Peyer's patch (tissue), 4 donors: ENCODE results near the gene MYLK. TPM values are rescaled to one million over a fixed set of nuclear protein-coding genes. Genes with fewer than 3 reads are reported as not detected.
A peak's percentile ranks its signal among the peaks of the same experiment; 100 is the strongest.
"Not testable (repeated sequence)": the region's sequence is repeated elsewhere in the genome, so short reads cannot be mapped to it uniquely, and the experiment has no call there.

Experiments used
- DNase-seq, 3 donors: peaks; one replicate each; pipeline ENCODE4 v3.0.0-alpha.2; 2017 to 2019
- H3K27ac ChIP-seq, 4 donors: fragments of 200-600 bp; sonication (generic); one replicate each; pipeline ENCODE4 v1.5.1; 2016 to 2019
- H3K27me3 ChIP-seq, 2 donors: fragments of 200-600 bp; sonication (generic); one replicate each; pipeline ENCODE4 v1.5.1; 2019
- H3K36me3 ChIP-seq, 3 donors: fragments of 200-600 bp; sonication (generic); one replicate each; pipeline ENCODE4 v1.5.1; 2016 to 2019
- H3K4me1 ChIP-seq, 4 donors: fragments of 200-600 bp; sonication (generic); one replicate each; pipeline ENCODE4 v1.5.1; 2016 to 2019
- H3K4me3 ChIP-seq, 4 donors: fragments of 200-600 bp; sonication (generic); 1 replicate in 3 of 4; 2 replicates in 1 of 4; pipeline ENCODE4 v1.5.1; 2016 to 2019; ENCODE audit warnings: mild to moderate bottlenecking in 1 of 4
- H3K9me3 ChIP-seq, 4 donors: fragments of 200-600 bp; sonication (generic); one replicate each; pipeline ENCODE4 v1.5.1; 2016 to 2019; ENCODE audit warnings: mild to moderate bottlenecking in 1 of 4
- POLR2A ChIP-seq, 2 donors: fragments of 450-650 bp; IDR thresholded peaks; one replicate each; pipeline ENCODE4 v1.5.1; 2017; ENCODE audit warnings: antibody characterized with exemption in 2 of 2, mild to moderate bottlenecking in 2 of 2, moderate library complexity in 2 of 2
- total RNA-seq, 4 donors: library from RNA; depleted of rRNA; stranded (reverse); fragments of >200 nt; gene quantifications; one replicate each; pipeline ENCODE4 v1.1.0, GENCODE V29; 2016
- TF ChIP-seq, protein P1 (sequence below), 6 experiments: fragments of 450-650 bp in 4 of 6; fragments of 200-600 bp in 2 of 6; sonication (generic) in 1 of 6; IDR thresholded peaks; one replicate each; pipeline ENCODE4 v1.5.1; 2017 to 2019; ENCODE audit warnings: antibody characterized with exemption in 6 of 6, mild to moderate bottlenecking in 3 of 6, moderate library complexity in 1 of 6

MYLK gene
- total RNA-seq, 4 donors from 2014 or later, result 81.3 to 117 (median 94.1) TPM

GRCh38 chr3:123713211-123713610, 170.9 kb downstream of the MYLK start:
- Histone ChIP-seq H3K27ac (peak overlapping the region in 1 of 4 donors; percentile 39), H3K4me1 (peaks cover 0 to 8% (median 0%) of the 10 kb centered on the region in 4 donors), H3K4me3 (no peak overlapping the region), H3K36me3 (no peaks in the 10 kb centered on the region), H3K9me3 (no peaks in the 10 kb centered on the region), H3K27me3 (no peaks in the 10 kb centered on the region)
- TF ChIP-seq, protein P1, sequence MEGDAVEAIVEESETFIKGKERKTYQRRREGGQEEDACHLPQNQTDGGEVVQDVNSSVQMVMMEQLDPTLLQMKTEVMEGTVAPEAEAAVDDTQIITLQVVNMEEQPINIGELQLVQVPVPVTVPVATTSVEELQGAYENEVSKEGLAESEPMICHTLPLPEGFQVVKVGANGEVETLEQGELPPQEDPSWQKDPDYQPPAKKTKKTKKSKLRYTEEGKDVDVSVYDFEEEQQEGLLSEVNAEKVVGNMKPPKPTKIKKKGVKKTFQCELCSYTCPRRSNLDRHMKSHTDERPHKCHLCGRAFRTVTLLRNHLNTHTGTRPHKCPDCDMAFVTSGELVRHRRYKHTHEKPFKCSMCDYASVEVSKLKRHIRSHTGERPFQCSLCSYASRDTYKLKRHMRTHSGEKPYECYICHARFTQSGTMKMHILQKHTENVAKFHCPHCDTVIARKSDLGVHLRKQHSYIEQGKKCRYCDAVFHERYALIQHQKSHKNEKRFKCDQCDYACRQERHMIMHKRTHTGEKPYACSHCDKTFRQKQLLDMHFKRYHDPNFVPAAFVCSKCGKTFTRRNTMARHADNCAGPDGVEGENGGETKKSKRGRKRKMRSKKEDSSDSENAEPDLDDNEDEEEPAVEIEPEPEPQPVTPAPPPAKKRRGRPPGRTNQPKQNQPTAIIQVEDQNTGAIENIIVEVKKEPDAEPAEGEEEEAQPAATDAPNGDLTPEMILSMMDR (IDR thresholded peaks at IDR 0.05), result no peak
- no peak for TF ChIP-seq POLR2A (IDR thresholded peaks at IDR 0.05)
- no peak for DNase-seq

DNA sequence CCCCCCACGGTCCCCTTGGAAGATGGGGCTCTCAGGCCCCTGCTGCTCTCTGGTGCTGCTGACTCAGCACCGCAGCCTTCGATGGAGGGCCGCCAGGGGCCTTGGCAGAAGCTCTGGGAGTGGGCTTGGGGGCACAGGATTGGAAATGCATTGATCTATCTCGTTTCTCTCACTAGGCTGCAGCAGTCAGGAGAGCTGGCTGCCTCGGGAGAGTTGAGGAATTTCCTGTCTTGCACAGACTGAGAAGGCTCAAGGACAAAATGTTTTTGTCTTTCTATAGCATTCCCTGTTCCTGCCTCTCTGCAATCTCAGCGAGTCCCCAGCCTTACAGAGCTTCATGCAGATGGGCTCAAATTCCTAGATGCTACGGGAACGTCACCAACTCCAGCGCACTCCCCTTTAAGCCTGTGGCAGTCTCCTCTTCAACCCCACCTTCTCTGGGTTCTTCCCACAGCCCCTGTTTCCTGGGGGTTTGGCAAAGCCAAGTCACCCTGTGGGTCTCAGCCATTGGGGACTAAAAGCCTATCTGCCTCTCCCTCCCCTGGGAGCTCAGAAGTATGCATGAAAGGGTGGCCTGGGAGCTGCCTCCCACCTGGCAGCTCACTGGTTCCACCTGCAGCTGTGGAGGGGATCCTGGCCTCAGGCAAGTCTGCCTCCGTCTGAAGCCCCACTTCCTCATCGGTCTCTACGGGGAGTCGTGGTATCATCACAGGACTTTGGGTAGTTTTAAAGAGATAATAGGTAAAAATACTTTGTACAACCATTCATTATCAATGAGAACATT, 171.9 kb downstream of the MYLK start:
- DNase-seq, result no peak
- Histone ChIP-seq H3K27me3 (no peaks in the 10 kb centered on the region), H3K4me1 (peaks cover 0 to 8% (median 0%) of the 10 kb centered on the region in 4 donors), H3K36me3 (no peaks in the 10 kb centered on the region), H3K9me3 (no peaks in the 10 kb centered on the region), H3K4me3 (no peak overlapping the region), H3K27ac (peak overlapping the region in 1 of 4 donors; percentile 39)
- TF ChIP-seq, protein P1 (IDR thresholded peaks at IDR 0.05), result no peak
- TF ChIP-seq POLR2A (IDR thresholded peaks at IDR 0.05), result no peak

- Histone ChIP-seq H3K4me3 (no peak overlapping the region), H3K36me3 (no peaks in the 10 kb centered on the region), H3K27ac (peak overlapping the region in 1 of 4 donors; percentile 39), H3K27me3 (no peaks in the 10 kb centered on the region), H3K9me3 (no peaks in the 10 kb centered on the region), H3K4me1 (peaks cover 0 to 8% (median 0%) of the 10 kb centered on the region in 4 donors)
- TF ChIP-seq, protein P1 (IDR thresholded peaks at IDR 0.05), result no peak
- no peak for TF ChIP-seq POLR2A (IDR thresholded peaks at IDR 0.05)
- DNase-seq, result peak in 1 of 3 donors; percentile 15
Measured at GRCh38 chr3:123711356-123711755, 172.8 kb downstream of the MYLK start.

DNA sequence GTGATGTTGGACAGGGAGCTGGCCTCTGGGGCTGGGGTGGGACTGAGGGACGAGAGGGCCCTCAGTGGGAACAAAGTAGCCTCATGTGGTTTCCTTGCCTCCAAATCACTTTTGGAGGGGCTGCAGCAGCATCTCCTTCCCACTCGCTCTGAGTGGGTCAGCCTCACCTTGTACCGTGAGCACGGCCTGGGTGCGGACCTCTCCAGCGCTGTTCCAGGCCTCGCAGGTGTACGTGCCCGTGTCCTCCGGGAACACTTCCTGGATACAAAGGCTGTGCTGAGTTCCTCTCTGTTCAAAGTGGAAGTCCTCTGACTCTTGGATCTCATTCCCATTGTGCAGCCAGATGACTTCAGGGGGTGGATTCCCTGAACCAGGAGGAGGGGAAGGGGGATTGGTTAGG, 175.6 kb downstream of the MYLK start:
- H3K4me1 ChIP-seq, result peaks cover 0 to 8% (median 0%) of the 10 kb centered on the region in 4 donors
- no peak overlapping the region for H3K27ac ChIP-seq
- H3K9me3 ChIP-seq, result no peaks in the 10 kb centered on the region
- TF ChIP-seq, protein P1 (IDR thresholded peaks at IDR 0.05), result no peak
- no peak for TF ChIP-seq POLR2A (IDR thresholded peaks at IDR 0.05)
- no peak overlapping the region for H3K4me3 ChIP-seq
- H3K36me3 ChIP-seq, result no peaks in the 10 kb centered on the region
- DNase-seq, result no peak
- H3K27me3 ChIP-seq, result no peaks in the 10 kb centered on the region

DNA sequence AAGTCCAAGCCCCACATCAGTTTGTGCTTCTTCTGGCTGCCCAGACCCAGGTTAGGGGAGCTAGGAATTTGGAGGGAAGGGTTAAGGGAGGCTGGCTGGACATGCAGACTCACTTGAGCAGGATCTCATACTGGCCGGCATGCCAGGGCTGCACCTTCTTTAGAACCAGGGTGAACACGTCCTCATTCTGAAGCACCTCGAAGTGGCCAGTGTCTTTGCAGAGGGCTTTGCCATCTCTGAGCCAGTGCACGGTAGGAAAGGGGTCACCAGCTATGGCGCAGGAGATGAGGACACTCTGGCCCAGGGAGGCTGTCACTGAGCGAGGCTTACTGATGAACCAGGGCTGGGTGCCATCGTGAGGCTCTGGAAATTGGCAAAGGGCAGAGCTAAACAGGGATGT, 176.5 kb downstream of the MYLK start:
- DNase-seq, H3K4me1 ChIP-seq, H3K36me3 ChIP-seq, H3K27ac ChIP-seq, H3K27me3 ChIP-seq, H3K4me3 ChIP-seq, H3K9me3 ChIP-seq: not testable (repeated sequence)

GRCh38 chr3:123706871-123707270, 177.3 kb downstream of the MYLK start:
- TF ChIP-seq, protein P1 (IDR thresholded peaks at IDR 0.05), result no peak
- TF ChIP-seq POLR2A (IDR thresholded peaks at IDR 0.05), result no peak
- Histone ChIP-seq H3K9me3 (no peaks in the 10 kb centered on the region), H3K4me3 (no peak overlapping the region), H3K4me1 (peaks cover 0 to 8% (median 0%) of the 10 kb centered on the region in 4 donors), H3K27ac (no peak overlapping the region), H3K36me3 (no peaks in the 10 kb centered on the region), H3K27me3 (no peaks in the 10 kb centered on the region)
- no peak for DNase-seq
